K562 (cell line): ENCODE measurements around the gene MLLT3. TPM values are rescaled to one million over a fixed set of nuclear protein-coding genes. Genes with fewer than 3 reads are reported as not detected.

Experiments used
- ATAC-seq: fragments of 200-7000 bp; cut with Tn5 transposase; 3 replicates; pipeline ENCODE4 v1.9.1; 2020; ENCODE audit warnings: moderate library complexity
- BruUV-seq: library from RNA; stranded (reverse); fragments of 400-500 nt; replicated peaks from 2 replicates; lab custom pipeline; 2021; lab: Mats Ljungman, UMichigan
- CTCF ChIA-PET: fragments of 300-600 bp; formaldehyde crosslinking; extraction: SDS; loops from one replicate; lab custom pipeline; 2021; ENCODE audit warnings: low intra/inter-chr PET ratio; lab: Yijun Ruan, JAX
- POLR2A ChIA-PET: fragments of 300-600, 350-650 bp; sonication (Branson Sonifier 250); formaldehyde crosslinking; extraction: SDS; loops from one replicate; lab custom pipeline; 2021; ENCODE audit warnings: antibody characterized with exemption, inconsistent platforms; lab: Yijun Ruan, JAX
- DNase-seq, 4 experiments: peaks; one replicate each; pipeline versions ENCODE4 v3.0.0 to v3.0.0-alpha.2; 2011 to 2018; ENCODE audit warnings: low spot score in 3 of 4, mixed read lengths in 3 of 4; ENCODE audit errors: extremely low read depth in 1 of 4
- FAIRE-seq: peaks from 2 replicates; lab custom pipeline; 2011; peaks lifted over from hg19 to GRCh38; lab: Jason Lieb, UNC
- H2AFZ ChIP-seq: 2 replicates; pipeline ENCODE4 v1.6.0; 2011; ENCODE audit warnings: low read depth, low read length, control low read depth, inconsistent platforms
- H3K27ac ChIP-seq: fragments of 200-600 bp; 3 replicates; pipeline ENCODE4 v1.8.0; 2011; ENCODE audit warnings: low read depth, mild to moderate bottlenecking, control low read depth, inconsistent platforms, low read length, moderate library complexity, mixed read lengths; ENCODE audit errors: extremely low read depth
- H3K27me3 ChIP-seq, 2 experiments: fragments of 300-600 bp in 1 of 2; 2 replicates in 1 of 2; 3 replicates in 1 of 2; pipeline versions ENCODE4 v1.6.0 to v1.8.0; 2011; ENCODE audit warnings: inconsistent platforms in 2 of 2, low read length in 2 of 2, mild to moderate bottlenecking in 1 of 2, mixed read lengths in 1 of 2, moderate library complexity in 1 of 2; ENCODE audit not compliant: control insufficient read depth in 2 of 2, insufficient read depth in 2 of 2
- H3K36me3 ChIP-seq: fragments of 300-600 bp; 3 replicates; pipeline ENCODE4 v1.8.0; 2011; ENCODE audit warnings: mild to moderate bottlenecking, low read length, inconsistent platforms; ENCODE audit not compliant: control insufficient read depth, insufficient read depth
- H3K4me1 ChIP-seq, 2 experiments: fragments of 200-600 bp in 1 of 2; replicated peaks in 1 of 2; 2 replicates in 1 of 2; 3 replicates in 1 of 2; pipeline versions ENCODE4 v1.5.1 to v1.8.0; 2011; ENCODE audit warnings: inconsistent platforms in 2 of 2, low read length in 2 of 2, mild to moderate bottlenecking in 1 of 2, mixed read lengths in 1 of 2, moderate library complexity in 1 of 2; ENCODE audit not compliant: control insufficient read depth in 2 of 2, insufficient read depth in 2 of 2
- H3K4me2 ChIP-seq: 2 replicates; pipeline ENCODE4 v1.6.1; 2011; ENCODE audit warnings: low read length, control low read depth, inconsistent platforms, mixed read lengths; ENCODE audit not compliant: insufficient read depth
- H3K4me3 ChIP-seq: fragments of 200-600 bp; sonication (generic), shearing (Covaris generic); 2 replicates; pipeline ENCODE4 v1.5.1; 2016; ENCODE audit warnings: control low read depth, inconsistent platforms
- H3K79me2 ChIP-seq: fragments of 200-600 bp; 3 replicates; pipeline ENCODE4 v1.8.0; 2011; ENCODE audit warnings: low read length, inconsistent platforms; ENCODE audit not compliant: control insufficient read depth, insufficient read depth
- H3K9ac ChIP-seq, 2 experiments: 2 replicates each; pipeline versions ENCODE4 v1.6.0 to v1.6.1; 2011; ENCODE audit warnings: low read depth in 2 of 2, low read length in 2 of 2, control low read depth in 1 of 2, inconsistent platforms in 1 of 2, mild to moderate bottlenecking in 1 of 2, mixed read lengths in 1 of 2; ENCODE audit not compliant: insufficient read depth in 1 of 2
- H3K9me1 ChIP-seq: one replicate; pipeline ENCODE4 v1.6.0; 2011; ENCODE audit warnings: inconsistent platforms, mild to moderate bottlenecking, low read length, moderate library complexity; ENCODE audit not compliant: control insufficient read depth, insufficient read depth
- H3K9me3 ChIP-seq: replicated peaks from 2 replicates; pipeline ENCODE4 v1.5.1; 2011; ENCODE audit warnings: low read depth, low read length, inconsistent platforms; ENCODE audit not compliant: control insufficient read depth, insufficient read depth
- H4K20me1 ChIP-seq: replicated peaks from 2 replicates; pipeline ENCODE4 v1.6.1; 2011; ENCODE audit warnings: low read length, inconsistent platforms, mixed read lengths; ENCODE audit not compliant: control insufficient read depth, insufficient read depth
- ARID3B ChIP-seq: fragments of 250-450 bp; sonication (Bioruptor Pico); IDR thresholded peaks from 2 replicates; pipeline ENCODE4 v1.4.0; 2020; ENCODE audit warnings: borderline replicate concordance
- FOXK2 ChIP-seq, 2 experiments: fragments of 450-650 bp; IDR thresholded peaks in 1 of 2; conservative IDR thresholded peaks in 1 of 2; 2 replicates each; pipeline ENCODE4 v1.6.1; 2016; ENCODE audit warnings: low read depth in 2 of 2, mild to moderate bottlenecking in 1 of 2
- JUND ChIP-seq, 2 experiments: IDR thresholded peaks; 2 replicates in 1 of 2; 3 replicates in 1 of 2; pipeline ENCODE4 v1.6.1; 2011; ENCODE audit warnings: borderline replicate concordance in 2 of 2, low read depth in 2 of 2, low read length in 2 of 2, improper control_type of control experiment in 1 of 2, missing biosample characterization in 1 of 2, missing genetic modification characterization in 1 of 2, missing genetic modification reagents in 1 of 2
- NRF1 ChIP-seq, 2 experiments: fragments of 450-650 bp; IDR thresholded peaks in 1 of 2; conservative IDR thresholded peaks in 1 of 2; 2 replicates each; pipeline ENCODE4 v1.6.1; 2014; ENCODE audit warnings: mild to moderate bottlenecking in 2 of 2
- RBM15 ChIP-seq: fragments of 200-400 bp; formaldehyde crosslinking; IDR thresholded peaks from 2 replicates; pipeline ENCODE4 v1.6.1; 2018; ENCODE audit warnings: mild to moderate bottlenecking, low read length, moderate library complexity; ENCODE audit not compliant: insufficient read depth
- REST ChIP-seq, 2 experiments: fragments of 450-650 bp; formaldehyde crosslinking in 1 of 2; IDR thresholded peaks; 2 replicates each; pipeline versions ENCODE4 v1.4.0 to v1.6.1; 2014 to 2020; ENCODE audit warnings: mild to moderate bottlenecking in 2 of 2, borderline replicate concordance in 1 of 2, low read depth in 1 of 2
- SNAPC5 ChIP-seq: fragments of 250-450 bp; sonication (Bioruptor Pico); IDR thresholded peaks from 2 replicates; pipeline ENCODE4 v1.8.0; 2021; ENCODE audit warnings: moderate library complexity, mild to moderate bottlenecking, inconsistent platforms
- ZNF24 ChIP-seq: fragments of 450-650 bp; IDR thresholded peaks from 2 replicates; pipeline ENCODE4 v1.6.1; 2016
- ZNF263 ChIP-seq: sonication (generic); formaldehyde crosslinking; IDR thresholded peaks from 2 replicates; pipeline ENCODE4 v1.8.0; 2022; ENCODE audit warnings: mild to moderate bottlenecking, missing genetic modification reagents, borderline replicate concordance
- WGBS: fragments of 100-300 bp; shearing (Covaris generic); methylation state at CpG from one replicate; pipeline ENCODE4 v1.1.6; 2016; ENCODE audit warnings: low coverage, mixed read lengths; ENCODE audit not compliant: insufficient coverage; ENCODE audit errors: missing lambda C conversion rate; 5-methylcytosine and 5-hydroxymethylcytosine counted together
- in situ Hi-C: fragments of 300-500 bp; cut with MboI; formaldehyde crosslinking; loops from 4 replicates; pipeline ENCODE4 v1.15.0; 2018; ENCODE audit warnings: inconsistent platforms, mixed read lengths
- intact Hi-C: fragments of 100-400 bp; cut with micrococcal nuclease; formaldehyde crosslinking; loops from 2 replicates; pipeline ENCODE4 v1.14.2; 2022
- polyA plus RNA-seq, 8 experiments: library from polyadenylated mRNA; depleted of rRNA in 4 of 8; stranded (reverse) in 5 of 8; unstranded in 3 of 8; fragments of >200 nt; fragmentation: Nextera tagmentation in 2 of 8; fragmentation: Illumina TruSeq in 1 of 8; extraction: Ambion mirVana in 2 of 8; extraction: Trizol in 1 of 8; gene quantifications; 2 replicates each; pipeline versions ENCODE4 v1.2.1 to v1.2.3, GENCODE V29; 2011 to 2014; ENCODE audit warnings: inconsistent platforms in 1 of 8, missing spikeins in 1 of 8
- total RNA-seq, 7 experiments: library from RNA; depleted of rRNA in 6 of 7; stranded (reverse); fragments of >200 nt in 6 of 7; fragmentation: Illumina TruSeq in 2 of 7; extraction: Trizol in 2 of 7; gene quantifications; 2 replicates each; pipeline versions ENCODE4 v1.2.1 to v1.2.3, GENCODE V29; 2011 to 2021; ENCODE audit warnings: low replicate concordance in 1 of 7

Gene MLLT3
- total and polyA plus RNA-seq, 9 of the 15 experiments (the other 6 are each of a cell fraction or from before 2014, with no cell fraction given): 0.07 to 0.42 (median 0.22) TPM; not detected in 4

- TF ChIP-seq REST (IDR thresholded peaks at IDR 0.05; ENCODE audit: borderline replicate concordance): no peak
- no peak for TF ChIP-seq REST (CRISPR knock-in tag; IDR thresholded peaks at IDR 0.05; ENCODE audit: low read depth)
- TF ChIP-seq, all 486 proteins: peak for 0
Measured at GRCh38 chr9:20312732-20313131, 309.6 kb downstream of the MLLT3 start (continued).

GRCh38 chr9:20310024-20310423 is 312.3 kb downstream of the MLLT3 start:
- in situ Hi-C loops (no loop called here), intact Hi-C loops (no loop called here)
- no TSS peak for BruUV-seq
- Histone ChIP-seq H3K9me1 (no peaks in the 10 kb centered on the region), H3K27me3 (no peaks in the 10 kb centered on the region), H2AFZ (no peak overlapping the region), H4K20me1 (no peaks in the 10 kb centered on the region), H3K4me2 (no peak overlapping the region), H3K79me2 (no peaks in the 10 kb centered on the region), H3K36me3 (no peaks in the 10 kb centered on the region), H3K27ac (no peak overlapping the region), H3K4me3 (no peak overlapping the region), H3K9ac (no peak overlapping the region), H3K9me3 (no peaks in the 10 kb centered on the region), H3K4me1 (no peaks in the 10 kb centered on the region)
- no peak for DNase-seq
- WGBS: 0% methylated on average over 2 of the region's 2 CpGs
- no peak for ATAC-seq
- no peak for FAIRE-seq
- ChIA-PET POLR2A (no interaction called here), CTCF (no interaction called here)
- TF ChIP-seq JUND (IDR thresholded peaks at IDR 0.05; ENCODE audit: borderline replicate concordance, low read depth, low read length): no peak
- no peak for TF ChIP-seq JUND (tag; IDR thresholded peaks at IDR 0.05; ENCODE audit: borderline replicate concordance, low read depth, low read length)
- TF ChIP-seq ARID3B: no peak
- TF ChIP-seq ZNF263 (CRISPR knock-in tag): no peak
- TF ChIP-seq ZNF24: no peak
- no peak for TF ChIP-seq SNAPC5 (CRISPR knock-in tag)
- no peak for TF ChIP-seq RBM15
- TF ChIP-seq NRF1 (conservative IDR thresholded peaks at IDR 0.05 in 1 of 2, IDR thresholded peaks at IDR 0.05 in 1 of 2): no peak
- TF ChIP-seq FOXK2 (conservative IDR thresholded peaks at IDR 0.05 in 1 of 2, IDR thresholded peaks at IDR 0.05 in 1 of 2; ENCODE audit: low read depth in 2 of 2): no peak
